HepG2 (cell line): ENCODE results near the gene MID1. TPM values are rescaled to one million over a fixed set of nuclear protein-coding genes. Genes with fewer than 3 reads are reported as not detected.

Experiments
- ATAC-seq: fragments of 200-7000 bp; cut with Tn5 transposase; 3 replicates; pipeline ENCODE4 v1.9.1; 2020; ENCODE audit warnings: mild to moderate bottlenecking, moderate library complexity
- BruUV-seq: library from RNA; stranded (reverse); fragments of 400-500 nt; replicated peaks from 2 replicates; lab custom pipeline; 2021; lab: Mats Ljungman, UMichigan
- CTCF ChIA-PET: fragments of 300-600 bp; formaldehyde crosslinking; extraction: SDS; loops from one replicate; lab custom pipeline; 2021; ENCODE audit warnings: low total read pairs, inconsistent platforms, low intra/inter-chr PET ratio; lab: Yijun Ruan, JAX
- POLR2A ChIA-PET: fragments of 350-600 bp; sonication (Branson Sonifier 250); formaldehyde crosslinking; loops from one replicate; lab custom pipeline; 2020; ENCODE audit warnings: antibody characterized with exemption, inconsistent platforms; lab: Yijun Ruan, JAX
- DNase-seq: peaks from one replicate; pipeline ENCODE4 v3.0.0-alpha.2; 2015; ENCODE audit warnings: low spot score
- FAIRE-seq: peaks from 3 replicates; lab custom pipeline; 2011; peaks lifted over from hg19 to GRCh38; lab: Jason Lieb, UNC
- H2AFZ ChIP-seq: one replicate; pipeline ENCODE4 v1.6.1; 2011; ENCODE audit warnings: low read length, inconsistent platforms
- H3K27ac ChIP-seq: fragments of 300-600 bp; 3 replicates; pipeline ENCODE4 v1.8.0; 2011; ENCODE audit warnings: mixed run types, mild to moderate bottlenecking, mixed read lengths, low read length, inconsistent platforms; ENCODE audit not compliant: insufficient read depth; ENCODE audit errors: extremely low read length
- H3K27me3 ChIP-seq, 2 experiments: fragments of 200-600 bp in 1 of 2; 2 replicates in 1 of 2; 3 replicates in 1 of 2; pipeline versions ENCODE4 v1.6.0 to v1.8.0; 2011; ENCODE audit warnings: low read length in 2 of 2, mild to moderate bottlenecking in 2 of 2, moderate library complexity in 2 of 2, inconsistent platforms in 1 of 2; ENCODE audit not compliant: insufficient read depth in 2 of 2, control insufficient read depth in 1 of 2
- H3K36me3 ChIP-seq, 2 experiments: fragments of 200-600 bp in 1 of 2; replicated peaks in 1 of 2; 2 replicates in 1 of 2; 3 replicates in 1 of 2; pipeline versions ENCODE4 v1.5.1 to v1.8.0; 2011; ENCODE audit warnings: low read length in 2 of 2, inconsistent platforms in 1 of 2; ENCODE audit not compliant: insufficient read depth in 2 of 2, control insufficient read depth in 1 of 2
- H3K4me1 ChIP-seq: 2 replicates; pipeline ENCODE4 v1.5.1; 2012; ENCODE audit warnings: low read length, inconsistent platforms; ENCODE audit not compliant: insufficient read depth
- H3K4me2 ChIP-seq: 2 replicates; pipeline ENCODE4 v1.6.0; 2011; ENCODE audit warnings: low read depth, low read length, inconsistent platforms
- H3K4me3 ChIP-seq, 3 experiments: fragments of 200-600 bp in 1 of 3; sonication (generic), shearing (Covaris generic) in 1 of 3; replicated peaks in 1 of 3; 2 replicates each; pipeline ENCODE4 v1.5.1; 2011 to 2016; ENCODE audit warnings: low read length in 3 of 3, inconsistent platforms in 2 of 3, low read depth in 2 of 3, mild to moderate bottlenecking in 2 of 3, control low read depth in 1 of 3, mixed read lengths in 1 of 3; ENCODE audit not compliant: insufficient read depth in 1 of 3
- H3K79me2 ChIP-seq: one replicate; pipeline ENCODE4 v1.6.1; 2011; ENCODE audit warnings: low read length, inconsistent platforms; ENCODE audit not compliant: insufficient read depth
- H3K9ac ChIP-seq: 2 replicates; pipeline ENCODE4 v1.6.0; 2011; ENCODE audit warnings: mild to moderate bottlenecking, low read depth, low read length, inconsistent platforms; ENCODE audit not compliant: insufficient read depth
- H3K9me3 ChIP-seq: 2 replicates; pipeline ENCODE4 v1.5.1; 2012; ENCODE audit warnings: mild to moderate bottlenecking, low read length
- H4K20me1 ChIP-seq: 2 replicates; pipeline ENCODE4 v1.6.0; 2011; ENCODE audit warnings: inconsistent platforms, mild to moderate bottlenecking, low read length, moderate library complexity; ENCODE audit not compliant: insufficient read depth
- EEA1 ChIP-seq: sonication (generic); formaldehyde crosslinking; IDR thresholded peaks from 2 replicates; pipeline ENCODE4 v1.5.1; 2020; ENCODE audit warnings: mild to moderate bottlenecking, missing genetic modification reagents, borderline replicate concordance
- HNRNPL ChIP-seq: fragments of 200-400 bp; formaldehyde crosslinking; IDR thresholded peaks from 2 replicates; pipeline ENCODE4 v1.6.1; 2017; ENCODE audit warnings: mild to moderate bottlenecking, low read depth, low read length
- JUN ChIP-seq: sonication (generic); formaldehyde crosslinking; IDR thresholded peaks from 2 replicates; pipeline ENCODE4 v1.4.0; 2020; ENCODE audit warnings: mild to moderate bottlenecking, missing genetic modification reagents
- MTERF4 ChIP-seq: sonication (generic); formaldehyde crosslinking; IDR thresholded peaks from 2 replicates; pipeline ENCODE4 v1.8.0; 2023; ENCODE audit warnings: mild to moderate bottlenecking, missing genetic modification reagents
- PCBP1 ChIP-seq: fragments of 200-400 bp; formaldehyde crosslinking; IDR thresholded peaks from 2 replicates; pipeline ENCODE4 v1.6.1; 2017; ENCODE audit warnings: mild to moderate bottlenecking, low read depth, low read length, borderline replicate concordance
- RFX3 ChIP-seq: IDR thresholded peaks from 2 replicates; pipeline ENCODE4 v1.6.1; 2016; ENCODE audit warnings: missing biosample characterization, missing genetic modification reagents
- SIN3B ChIP-seq: fragments of 150-350 bp; IDR thresholded peaks from 2 replicates; pipeline ENCODE4 v1.6.1; 2014; ENCODE audit warnings: low read length
- SMC3 ChIP-seq: IDR thresholded peaks from 2 replicates; pipeline ENCODE4 v1.6.1; 2011; ENCODE audit warnings: low read length, improper control_type of control experiment
- SNRNP70 ChIP-seq: fragments of 200-400 bp; formaldehyde crosslinking; IDR thresholded peaks from 2 replicates; pipeline ENCODE4 v1.6.1; 2017; ENCODE audit warnings: mild to moderate bottlenecking, low read depth, low read length, moderate library complexity
- TBL1XR1 ChIP-seq: fragments of 150-350 bp; IDR thresholded peaks from 2 replicates; pipeline ENCODE4 v1.6.1; 2014; ENCODE audit warnings: borderline replicate concordance, low read length; ENCODE audit not compliant: partially characterized antibody
- UBTF ChIP-seq: sonication (generic); formaldehyde crosslinking; IDR thresholded peaks from 2 replicates; pipeline ENCODE4 v1.4.0; 2020; ENCODE audit warnings: mild to moderate bottlenecking, missing genetic modification reagents
- ZKSCAN1 ChIP-seq: fragments of 150-350 bp; IDR thresholded peaks from 2 replicates; pipeline ENCODE4 v1.6.1; 2014; ENCODE audit warnings: low read length
- ZNF615 ChIP-seq: sonication (generic); formaldehyde crosslinking; IDR thresholded peaks from 2 replicates; pipeline ENCODE4 v1.5.0; 2020; ENCODE audit warnings: mild to moderate bottlenecking, missing genetic modification reagents, borderline replicate concordance
- ZNF691 ChIP-seq: sonication (generic); formaldehyde crosslinking; IDR thresholded peaks from 2 replicates; pipeline ENCODE4 v1.4.0; 2020; ENCODE audit warnings: missing genetic modification reagents, low read depth, mild to moderate bottlenecking, borderline replicate concordance
- ZSCAN21 ChIP-seq: sonication (generic); formaldehyde crosslinking; IDR thresholded peaks from 2 replicates; pipeline ENCODE4 v1.8.0; 2022; ENCODE audit warnings: mild to moderate bottlenecking, missing genetic modification reagents, moderate library complexity, borderline replicate concordance
- WGBS: methylation state at CpG from one replicate; pipeline ENCODE4 v1.1.6; 2017; ENCODE audit warnings: low lambda C conversion rate; 5-methylcytosine and 5-hydroxymethylcytosine counted together
- in situ Hi-C: cut with HindIII; loops from 2 replicates; pipeline ENCODE4 v1.10.0; 2017; ENCODE audit warnings: low pct_unique_long_range_greater_than_20kb; ENCODE audit not compliant: extremely low pct_ligation_motif_present
- intact Hi-C: fragments of 100-400 bp; cut with micrococcal nuclease; formaldehyde crosslinking; loops from one replicate; pipeline ENCODE4 v1.10.0; 2022; ENCODE audit not compliant: unreplicated experiment
- polyA plus RNA-seq, 8 experiments: library from polyadenylated mRNA; depleted of rRNA in 3 of 8; stranded (reverse) in 7 of 8; unstranded in 1 of 8; fragments of >200 nt; fragmentation: Illumina TruSeq in 4 of 8; extraction: Trizol in 4 of 8; gene quantifications; 2 replicates each; pipeline versions ENCODE4 v1.2.1 to v1.2.3, GENCODE V29; 2011 to 2016; ENCODE audit warnings: low read depth in 4 of 8, missing spikeins in 1 of 8, mixed read lengths in 1 of 8; ENCODE audit not compliant: insufficient read depth in 1 of 8
- total RNA-seq, 5 experiments: library from RNA; depleted of rRNA; stranded (reverse); fragments of >200 nt; fragmentation: Illumina TruSeq; extraction: Trizol; gene quantifications; 2 replicates each; pipeline ENCODE4 v1.2.3, GENCODE V29; 2016; ENCODE audit warnings: low read depth in 1 of 5
- TF ChIP-seq, protein P1 (sequence below): sonication (generic); formaldehyde crosslinking; conservative IDR thresholded peaks from 2 replicates; pipeline ENCODE4 v1.8.0; 2022; ENCODE audit warnings: missing genetic modification reagents

MID1 gene
- total and polyA plus RNA-seq, 2 of the 13 experiments (the other 11 are each of a cell fraction or from before 2014, with no cell fraction given): 0.86 to 1.1 TPM

GRCh38 chrX:10479508-10479907, 140.9 kb downstream of the MID1 start:
- H3K9me3 ChIP-seq: no peaks in the 10 kb centered on the region
- intact Hi-C loops (no loop called here), in situ Hi-C loops (no loop called here)
- H3K4me3 ChIP-seq: no peak overlapping the region
- DNase-seq (no peak), ATAC-seq (no peak), FAIRE-seq (no peak)
- no peaks in the 10 kb centered on the region for H4K20me1 ChIP-seq
- no TSS peak for BruUV-seq
- ChIA-PET CTCF (no interaction called here), POLR2A (no interaction called here)
- no peak overlapping the region for H3K27ac ChIP-seq
- 57% methylated on average over 3 of the region's 3 CpGs for WGBS
- no peaks in the 10 kb centered on the region for H3K36me3 ChIP-seq
- no peak overlapping the region for H3K4me2 ChIP-seq
- H3K9ac ChIP-seq: no peak overlapping the region
- H3K27me3 ChIP-seq: no peaks in the 10 kb centered on the region
- peaks cover 20% of the 10 kb centered on the region for H3K4me1 ChIP-seq
- no peaks in the 10 kb centered on the region for H3K79me2 ChIP-seq
- TF ChIP-seq, protein P1, sequence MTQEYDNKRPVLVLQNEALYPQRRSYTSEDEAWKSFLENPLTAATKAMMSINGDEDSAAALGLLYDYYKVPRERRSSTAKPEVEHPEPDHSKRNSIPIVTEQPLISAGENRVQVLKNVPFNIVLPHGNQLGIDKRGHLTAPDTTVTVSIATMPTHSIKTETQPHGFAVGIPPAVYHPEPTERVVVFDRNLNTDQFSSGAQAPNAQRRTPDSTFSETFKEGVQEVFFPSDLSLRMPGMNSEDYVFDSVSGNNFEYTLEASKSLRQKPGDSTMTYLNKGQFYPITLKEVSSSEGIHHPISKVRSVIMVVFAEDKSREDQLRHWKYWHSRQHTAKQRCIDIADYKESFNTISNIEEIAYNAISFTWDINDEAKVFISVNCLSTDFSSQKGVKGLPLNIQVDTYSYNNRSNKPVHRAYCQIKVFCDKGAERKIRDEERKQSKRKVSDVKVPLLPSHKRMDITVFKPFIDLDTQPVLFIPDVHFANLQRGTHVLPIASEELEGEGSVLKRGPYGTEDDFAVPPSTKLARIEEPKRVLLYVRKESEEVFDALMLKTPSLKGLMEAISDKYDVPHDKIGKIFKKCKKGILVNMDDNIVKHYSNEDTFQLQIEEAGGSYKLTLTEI (CRISPR knock-in tag): no peak
- TF ChIP-seq TBL1XR1: no peak
- TF ChIP-seq HNRNPL: no peak
- TF ChIP-seq MTERF4: no peak
- TF ChIP-seq ZNF691: no peak
- no peak for TF ChIP-seq UBTF (CRISPR knock-in tag)
- TF ChIP-seq JUN (CRISPR knock-in tag): no peak
- no peak for TF ChIP-seq SIN3B
- TF ChIP-seq ZSCAN21 (CRISPR knock-in tag): no peak
- no peak for TF ChIP-seq PCBP1
- TF ChIP-seq SMC3: no peak
- TF ChIP-seq ZNF615 (CRISPR knock-in tag): no peak
- TF ChIP-seq RFX3 (CRISPR knock-in tag): no peak
- no peak for TF ChIP-seq ZKSCAN1
- TF ChIP-seq EEA1: no peak
- no peak for TF ChIP-seq SNRNP70
- no peak overlapping the region for H2AFZ ChIP-seq
